Esophagus squamous epithelium (tissue), 5 donors: ENCODE data around the gene VIL1. TPM values are rescaled to one million over a fixed set of nuclear protein-coding genes. Genes with fewer than 3 reads are reported as not detected.
A peak's percentile ranks its signal among the peaks of the same experiment; 100 is the strongest.

Experiments used
- DNase-seq: peaks from one replicate; lab custom pipeline; 2025; lab: John Stamatoyannopoulos, UW
- H3K27ac ChIP-seq, 4 donors: fragments of 200-600 bp; sonication (generic); one replicate each; pipeline ENCODE4 v1.5.1; 2016 to 2019; ENCODE audit warnings: mild to moderate bottlenecking in 1 of 4
- H3K27me3 ChIP-seq, 4 donors: fragments of 200-600 bp; sonication (generic); 1 replicate in 3 of 4; 2 replicates in 1 of 4; pipeline versions ENCODE4 v1.5.1 to v1.6.0; 2017 to 2021; ENCODE audit warnings: antibody characterized with exemption in 1 of 4
- H3K36me3 ChIP-seq, 3 donors: fragments of 200-600 bp; sonication (generic); one replicate each; pipeline ENCODE4 v1.5.1; 2016 to 2019
- H3K4me1 ChIP-seq, 3 donors: fragments of 200-600 bp; sonication (generic); one replicate each; pipeline ENCODE4 v1.5.1; 2017 to 2019
- H3K4me3 ChIP-seq, 4 donors: fragments of 200-600 bp; sonication (generic); 1 replicate in 3 of 4; 2 replicates in 1 of 4; pipeline ENCODE4 v1.5.1; 2016 to 2019; ENCODE audit warnings: mild to moderate bottlenecking in 2 of 4, moderate library complexity in 1 of 4
- H3K9me3 ChIP-seq, 3 donors: fragments of 200-600 bp; sonication (generic); one replicate each; pipeline ENCODE4 v1.5.1; 2016 to 2019
- POLR2A ChIP-seq, 4 donors: fragments of 450-650 bp; IDR thresholded peaks; one replicate each; pipeline ENCODE4 v1.6.1; 2017; ENCODE audit warnings: antibody characterized with exemption in 4 of 4, mild to moderate bottlenecking in 4 of 4, moderate library complexity in 3 of 4
- WGBS, 2 donors: methylation state at CpG; one replicate each; pipeline ENCODE4 v1.1.5; 2018; 5-methylcytosine and 5-hydroxymethylcytosine counted together
- intact Hi-C: fragments of 100-400 bp; cut with DNase I; formaldehyde crosslinking; loops from one replicate; pipeline ENCODE4 v1.15.0; 2022
- total RNA-seq, 4 donors: library from RNA; depleted of rRNA; stranded (reverse); fragments of >200 nt; gene quantifications; one replicate each; pipeline ENCODE4 v1.1.0, GENCODE V29; 2016
- TF ChIP-seq, protein P1 (sequence below), 6 experiments: fragments of 450-650 bp in 4 of 6; fragments of 200-600 bp in 2 of 6; sonication (generic) in 2 of 6; IDR thresholded peaks; one replicate each; pipeline ENCODE4 v1.5.1; 2016 to 2019; ENCODE audit warnings: antibody characterized with exemption in 6 of 6, mild to moderate bottlenecking in 4 of 6, moderate library complexity in 4 of 6
- donor health status: DM: yes; HTN: yes; CAD: no.

VIL1 gene
- total RNA-seq, 4 donors from 2014 or later, result not detected

- H3K4me1 ChIP-seq, result no peaks in the 10 kb centered on the region
- peaks cover 0 to 56% (median 6%) of the 10 kb centered on the region in 3 donors for H3K36me3 ChIP-seq
- intact Hi-C loops, result no loop called here
- no peak for DNase-seq
- H3K9me3 ChIP-seq, result no peaks in the 10 kb centered on the region
- 34 to 35% methylated on average over 3 of the region's 3 CpGs for WGBS, 2 donors
- no peak overlapping the region for H3K27ac ChIP-seq
- no peaks in the 10 kb centered on the region for H3K27me3 ChIP-seq
- TF ChIP-seq, protein P1, sequence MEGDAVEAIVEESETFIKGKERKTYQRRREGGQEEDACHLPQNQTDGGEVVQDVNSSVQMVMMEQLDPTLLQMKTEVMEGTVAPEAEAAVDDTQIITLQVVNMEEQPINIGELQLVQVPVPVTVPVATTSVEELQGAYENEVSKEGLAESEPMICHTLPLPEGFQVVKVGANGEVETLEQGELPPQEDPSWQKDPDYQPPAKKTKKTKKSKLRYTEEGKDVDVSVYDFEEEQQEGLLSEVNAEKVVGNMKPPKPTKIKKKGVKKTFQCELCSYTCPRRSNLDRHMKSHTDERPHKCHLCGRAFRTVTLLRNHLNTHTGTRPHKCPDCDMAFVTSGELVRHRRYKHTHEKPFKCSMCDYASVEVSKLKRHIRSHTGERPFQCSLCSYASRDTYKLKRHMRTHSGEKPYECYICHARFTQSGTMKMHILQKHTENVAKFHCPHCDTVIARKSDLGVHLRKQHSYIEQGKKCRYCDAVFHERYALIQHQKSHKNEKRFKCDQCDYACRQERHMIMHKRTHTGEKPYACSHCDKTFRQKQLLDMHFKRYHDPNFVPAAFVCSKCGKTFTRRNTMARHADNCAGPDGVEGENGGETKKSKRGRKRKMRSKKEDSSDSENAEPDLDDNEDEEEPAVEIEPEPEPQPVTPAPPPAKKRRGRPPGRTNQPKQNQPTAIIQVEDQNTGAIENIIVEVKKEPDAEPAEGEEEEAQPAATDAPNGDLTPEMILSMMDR (IDR thresholded peaks at IDR 0.05), result peak in 5 of 6 experiments; percentile 31 to 55 (median 40)
- no peak for TF ChIP-seq POLR2A (IDR thresholded peaks at IDR 0.05)
- no peak overlapping the region for H3K4me3 ChIP-seq
Measured at GRCh38 chr2:218465987-218466633, 47.2 kb downstream of the VIL1 start.

GRCh38 chr2:218470448-218470847 is 51.5 kb downstream of the VIL1 start:
- intact Hi-C loops, result no loop called here
- peaks cover 0 to 4% (median 0%) of the 10 kb centered on the region in 3 donors for H3K4me1 ChIP-seq
- H3K36me3 ChIP-seq, result peaks cover 0 to 54% (median 0%) of the 10 kb centered on the region in 3 donors
- no peaks in the 10 kb centered on the region for H3K27me3 ChIP-seq
- no peak for TF ChIP-seq POLR2A (IDR thresholded peaks at IDR 0.05)
- TF ChIP-seq, protein P1 (IDR thresholded peaks at IDR 0.05), result no peak
- 0% methylated on average over 1 of the region's 1 CpG for WGBS, 2 donors
- no peak for DNase-seq
- H3K27ac ChIP-seq, result no peak overlapping the region
- H3K9me3 ChIP-seq, result no peaks in the 10 kb centered on the region
- H3K4me3 ChIP-seq, result no peak overlapping the region

DNA sequence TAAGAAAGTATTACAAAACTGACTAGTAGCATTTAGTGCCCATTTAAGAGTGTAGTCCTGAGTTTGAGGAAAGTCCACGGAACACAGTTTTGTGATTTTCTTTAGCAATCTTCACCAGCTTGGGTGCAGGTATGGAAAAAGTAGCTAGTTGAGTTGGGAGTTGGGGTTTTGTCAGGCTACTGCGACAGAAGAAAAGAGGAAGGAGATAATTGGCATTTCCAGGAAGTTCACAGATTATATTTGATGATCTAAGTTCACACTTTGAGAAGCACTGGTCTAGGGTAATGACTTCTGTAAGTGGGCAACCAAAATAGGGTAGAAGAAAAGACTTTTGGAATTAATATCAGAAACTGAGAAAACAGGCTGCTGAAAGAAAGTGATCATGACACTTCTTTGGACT is 52.1 kb downstream of the VIL1 start:
- Histone ChIP-seq H3K9me3 (no peaks in the 10 kb centered on the region), H3K4me3 (no peak overlapping the region), H3K36me3 (peaks cover 0 to 58% (median 0%) of the 10 kb centered on the region in 3 donors), H3K4me1 (peaks cover 0 to 4% (median 0%) of the 10 kb centered on the region in 3 donors), H3K27me3 (no peaks in the 10 kb centered on the region), H3K27ac (no peak overlapping the region)
- intact Hi-C loops, result no loop called here
- 77 to 81% methylated on average over 2 of the region's 2 CpGs for WGBS, 2 donors
- DNase-seq, result no peak
- no peak for TF ChIP-seq POLR2A (IDR thresholded peaks at IDR 0.05)
- TF ChIP-seq, protein P1 (IDR thresholded peaks at IDR 0.05), result no peak

DNA sequence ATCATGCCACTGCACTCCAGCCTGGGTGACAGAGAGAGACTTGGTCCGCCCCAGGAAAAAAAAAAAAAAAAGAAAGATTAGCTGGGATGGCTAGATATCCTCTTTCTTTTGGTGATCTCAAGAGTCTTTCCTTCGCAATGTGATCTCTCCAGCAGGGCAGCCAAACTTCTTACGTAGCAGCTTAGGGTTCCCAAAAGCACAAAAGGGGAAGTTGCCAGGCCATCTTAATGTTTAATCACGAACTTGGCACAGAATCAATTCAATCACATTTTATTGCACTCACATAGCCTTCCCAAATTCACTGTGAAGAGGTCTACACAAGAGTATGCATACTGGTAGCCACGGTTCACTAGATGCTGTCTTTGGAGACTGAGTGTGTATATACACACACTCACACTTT is 53.1 kb downstream of the VIL1 start:
- Histone ChIP-seq H3K36me3 (peaks cover 0 to 67% (median 0%) of the 10 kb centered on the region in 3 donors), H3K27ac (no peak overlapping the region), H3K4me3 (no peak overlapping the region), H3K9me3 (no peaks in the 10 kb centered on the region), H3K4me1 (peaks cover 0 to 4% (median 0%) of the 10 kb centered on the region in 3 donors), H3K27me3 (no peaks in the 10 kb centered on the region)
- DNase-seq, result no peak
- TF ChIP-seq, protein P1 (IDR thresholded peaks at IDR 0.05), result no peak
- TF ChIP-seq POLR2A (IDR thresholded peaks at IDR 0.05), result no peak
- 77% methylated on average over 5 of the region's 5 CpGs for WGBS, 2 donors
- intact Hi-C loops, result no loop called here

DNA sequence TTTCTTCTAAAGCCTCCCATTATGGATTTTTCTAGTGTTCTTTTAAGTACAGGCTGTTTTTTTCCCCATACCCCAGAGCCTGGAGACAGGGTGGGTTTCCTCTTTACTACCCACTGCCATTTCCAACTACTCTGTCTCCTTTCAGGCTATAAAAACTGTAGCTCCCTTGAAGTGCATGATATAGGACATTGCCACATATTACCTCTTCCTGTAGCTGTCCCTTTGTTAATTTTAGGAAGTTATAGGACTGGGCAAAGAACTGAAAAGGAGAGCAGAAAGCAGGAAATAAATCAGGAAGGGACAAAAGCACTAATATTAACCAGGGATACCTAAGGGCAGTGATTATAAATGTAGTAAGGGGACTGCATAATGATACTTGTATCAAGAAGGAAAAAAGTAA is 54.1 kb downstream of the VIL1 start:
- intact Hi-C loops, result no loop called here
- Histone ChIP-seq H3K4me3 (no peak overlapping the region), H3K4me1 (peaks cover 0 to 4% (median 0%) of the 10 kb centered on the region in 3 donors), H3K9me3 (no peaks in the 10 kb centered on the region), H3K27ac (no peak overlapping the region), H3K27me3 (no peaks in the 10 kb centered on the region), H3K36me3 (peaks cover 0 to 75% (median 0%) of the 10 kb centered on the region in 3 donors)
- no peak for DNase-seq
- no peak for TF ChIP-seq POLR2A (IDR thresholded peaks at IDR 0.05)
- TF ChIP-seq, protein P1 (IDR thresholded peaks at IDR 0.05), result no peak
